ENCODE results near the gene PARS2.

Gene PARS2

DNA sequence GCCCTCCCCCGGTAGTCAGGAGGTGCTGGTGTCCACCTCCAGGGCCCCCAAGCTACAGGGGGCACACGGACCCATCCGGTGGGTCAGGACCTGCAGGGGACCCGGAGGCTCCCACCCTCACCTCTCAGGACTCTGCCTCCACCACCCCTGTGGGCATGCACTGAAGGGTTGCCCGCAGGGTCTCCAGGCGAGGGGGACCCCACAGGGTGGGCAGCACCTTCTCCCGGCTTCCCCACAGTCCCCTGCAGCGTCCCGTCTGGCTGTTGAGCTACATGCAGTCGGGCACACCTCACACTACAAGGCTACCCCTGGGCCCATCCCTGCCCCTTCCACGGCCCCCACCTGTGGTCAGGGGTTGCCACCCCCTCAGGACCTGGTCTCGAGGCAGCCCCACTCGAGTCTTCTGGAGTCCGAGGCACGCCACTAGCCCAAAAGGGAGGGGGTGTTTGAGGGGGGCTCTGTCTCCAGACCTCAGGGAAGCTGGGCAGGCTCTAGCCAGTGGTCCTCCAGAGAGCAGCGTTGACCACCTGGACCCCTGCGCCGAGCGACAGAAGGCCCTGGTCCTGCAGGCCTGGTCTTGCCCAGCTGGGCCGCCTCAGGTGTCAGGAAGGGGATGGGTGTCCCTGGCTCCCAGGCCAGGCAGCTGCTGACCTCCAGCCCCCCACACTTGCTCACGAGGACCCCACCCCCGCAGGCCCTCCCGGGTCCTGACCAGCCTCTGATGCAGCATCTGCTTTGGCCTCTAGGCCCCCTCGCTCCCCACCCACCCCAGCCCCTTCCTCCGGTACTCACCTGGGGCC is 9.6 kb downstream of the PARS2 start:
- H3K27ac ChIP-seq (ENCODE audit: insufficient read depth, low read length, poor library complexity, severe bottlenecking): no peak overlapping the region
- H3K9me3 ChIP-seq (ENCODE audit: control insufficient read depth, low read length): no peaks in the 10 kb centered on the region
- H3K4me1 ChIP-seq (ENCODE audit: control insufficient read depth, insufficient read depth, low read length, poor library complexity, severe bottlenecking): no peaks in the 10 kb centered on the region
- H3K27me3 ChIP-seq (replicated peaks; ENCODE audit: control insufficient read depth, insufficient read depth, low read length, poor library complexity, severe bottlenecking): no peaks in the 10 kb centered on the region
- DNase-seq: no peak
- H3K36me3 ChIP-seq (ENCODE audit: control insufficient read depth, insufficient read depth, low read length): peaks cover 16% of the 10 kb centered on the region
- no peak overlapping the region for H3K4me3 ChIP-seq (ENCODE audit: insufficient read depth, low read depth, low read length, poor library complexity, severe bottlenecking)

DNA sequence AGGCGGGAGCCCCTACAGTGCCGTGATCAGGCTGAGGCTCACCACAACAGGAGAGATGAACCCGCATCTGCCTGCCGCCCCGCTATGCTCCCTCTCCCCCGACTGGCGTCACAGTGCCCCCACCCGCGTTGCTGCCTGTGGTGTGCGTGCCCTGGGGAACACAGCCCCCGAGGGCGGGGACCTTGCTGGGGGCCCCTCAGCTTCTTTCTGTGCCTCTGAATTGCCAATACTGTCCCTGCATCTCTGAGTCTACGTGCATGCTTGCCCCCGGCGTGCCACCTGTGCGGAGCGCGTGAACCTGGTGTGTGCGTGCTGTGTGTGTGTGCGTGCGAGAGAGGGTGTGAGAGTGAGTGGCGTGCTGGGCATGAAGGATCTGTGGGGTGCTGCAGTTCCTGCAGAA is 10.3 kb downstream of the PARS2 start:
- no peaks in the 10 kb centered on the region for H3K27me3 ChIP-seq (replicated peaks; ENCODE audit: control insufficient read depth, insufficient read depth, low read length, poor library complexity, severe bottlenecking)
- no peak for DNase-seq
- H3K4me3 ChIP-seq (ENCODE audit: insufficient read depth, low read depth, low read length, poor library complexity, severe bottlenecking): no peak overlapping the region
- H3K36me3 ChIP-seq (ENCODE audit: control insufficient read depth, insufficient read depth, low read length): peaks cover 16% of the 10 kb centered on the region
- no peak overlapping the region for H3K27ac ChIP-seq (ENCODE audit: insufficient read depth, low read length, poor library complexity, severe bottlenecking)
- no peaks in the 10 kb centered on the region for H3K9me3 ChIP-seq (ENCODE audit: control insufficient read depth, low read length)
- no peaks in the 10 kb centered on the region for H3K4me1 ChIP-seq (ENCODE audit: control insufficient read depth, insufficient read depth, low read length, poor library complexity, severe bottlenecking)

DNA sequence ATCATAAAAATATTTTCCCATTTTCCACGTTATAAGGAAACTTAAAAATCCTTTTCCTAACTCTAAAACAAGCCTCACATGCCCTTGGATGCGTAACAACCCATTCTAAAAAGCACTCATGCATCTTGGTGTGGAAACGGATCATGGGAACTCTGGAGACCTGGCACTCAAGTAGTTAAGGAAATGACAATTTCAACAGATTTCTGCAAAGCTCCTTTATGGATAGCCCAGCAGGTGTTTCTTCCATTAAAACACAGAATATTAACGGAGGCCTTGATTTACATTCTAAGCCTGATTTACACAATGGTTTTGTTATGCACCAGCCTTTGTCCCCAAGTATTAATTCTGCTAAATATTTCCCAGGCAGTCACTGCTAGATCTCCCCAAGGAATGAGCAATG is 12.9 kb downstream of the PARS2 start:
- DNase-seq: no peak
- H3K27ac ChIP-seq (ENCODE audit: insufficient read depth, low read length, poor library complexity, severe bottlenecking): no peak overlapping the region
- H3K36me3 ChIP-seq (ENCODE audit: control insufficient read depth, insufficient read depth, low read length): no peaks in the 10 kb centered on the region
- no peak overlapping the region for H3K4me3 ChIP-seq (ENCODE audit: insufficient read depth, low read depth, low read length, poor library complexity, severe bottlenecking)
- no peaks in the 10 kb centered on the region for H3K27me3 ChIP-seq (replicated peaks; ENCODE audit: control insufficient read depth, insufficient read depth, low read length, poor library complexity, severe bottlenecking)
- no peaks in the 10 kb centered on the region for H3K9me3 ChIP-seq (ENCODE audit: control insufficient read depth, low read length)
- H3K4me1 ChIP-seq (ENCODE audit: control insufficient read depth, insufficient read depth, low read length, poor library complexity, severe bottlenecking): no peaks in the 10 kb centered on the region

DNA sequence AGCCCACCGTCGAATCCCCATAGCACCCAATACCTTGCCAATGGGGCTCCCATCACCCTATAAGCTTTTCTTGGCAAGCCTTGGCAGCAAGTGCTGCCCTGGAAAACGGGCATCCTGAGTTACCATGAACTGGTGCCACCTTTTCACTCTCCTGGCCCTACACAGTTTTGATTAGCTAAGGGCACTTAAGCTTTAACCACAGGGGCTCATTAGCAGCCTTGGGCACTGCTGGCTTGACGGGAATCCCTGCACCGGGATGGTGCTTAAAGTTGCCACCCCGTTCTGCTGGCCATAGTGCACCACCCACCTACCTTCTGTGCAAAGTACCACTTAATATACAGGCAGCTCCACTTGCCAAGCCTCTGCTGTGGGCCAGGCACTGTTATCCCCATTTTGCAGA is 13.7 kb downstream of the PARS2 start:
- Histone ChIP-seq H3K4me3 (ENCODE audit: insufficient read depth, low read depth, low read length, poor library complexity, severe bottlenecking) (no peak overlapping the region), H3K27ac (ENCODE audit: insufficient read depth, low read length, poor library complexity, severe bottlenecking) (no peak overlapping the region), H3K9me3 (ENCODE audit: control insufficient read depth, low read length) (no peaks in the 10 kb centered on the region), H3K36me3 (ENCODE audit: control insufficient read depth, insufficient read depth, low read length) (no peaks in the 10 kb centered on the region), H3K27me3 (replicated peaks; ENCODE audit: control insufficient read depth, insufficient read depth, low read length, poor library complexity, severe bottlenecking) (no peaks in the 10 kb centered on the region), H3K4me1 (ENCODE audit: control insufficient read depth, insufficient read depth, low read length, poor library complexity, severe bottlenecking) (no peaks in the 10 kb centered on the region)
- no peak for DNase-seq

DNA sequence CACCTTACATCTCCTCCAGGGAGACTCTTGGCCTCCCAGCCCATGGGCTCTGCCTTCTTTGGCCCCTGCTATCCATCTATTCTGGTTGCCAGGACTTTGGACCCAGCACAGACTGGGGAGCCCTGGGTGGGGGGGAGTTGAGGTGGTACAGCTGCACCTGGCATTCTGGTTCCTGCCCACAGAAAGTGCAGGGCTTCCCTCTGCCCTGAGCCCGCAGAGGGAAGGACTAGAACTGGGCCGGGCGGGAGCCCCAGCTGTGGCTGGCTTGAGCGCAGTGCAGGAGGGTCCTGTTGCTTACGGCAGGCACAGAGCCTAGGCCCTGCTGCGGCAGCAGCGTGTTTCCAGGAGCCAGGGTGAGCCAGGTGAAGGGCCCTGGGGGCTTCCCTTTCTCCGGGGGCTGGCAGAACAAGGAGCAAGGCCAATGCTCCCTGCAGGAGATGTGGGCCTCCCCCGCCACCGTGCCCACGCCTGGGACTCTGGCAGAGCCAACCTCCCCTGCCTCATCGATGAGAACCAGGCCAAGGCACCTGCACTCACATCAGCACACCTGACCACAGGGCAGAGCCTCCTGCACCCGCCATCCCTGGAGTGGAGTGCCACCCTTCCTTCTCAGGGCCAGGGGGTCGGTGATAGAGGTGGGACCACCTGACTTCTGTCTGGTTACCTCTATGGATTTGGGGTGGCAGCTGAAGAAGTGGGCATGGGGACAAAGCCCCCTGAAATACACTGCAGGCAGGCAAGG is 16.1 kb downstream of the PARS2 start:
- no peak for DNase-seq
- Histone ChIP-seq H3K27me3 (replicated peaks; ENCODE audit: control insufficient read depth, insufficient read depth, low read length, poor library complexity, severe bottlenecking) (no peaks in the 10 kb centered on the region), H3K9me3 (ENCODE audit: control insufficient read depth, low read length) (no peaks in the 10 kb centered on the region), H3K4me1 (ENCODE audit: control insufficient read depth, insufficient read depth, low read length, poor library complexity, severe bottlenecking) (no peaks in the 10 kb centered on the region), H3K27ac (ENCODE audit: insufficient read depth, low read length, poor library complexity, severe bottlenecking) (no peak overlapping the region), H3K4me3 (ENCODE audit: insufficient read depth, low read depth, low read length, poor library complexity, severe bottlenecking) (no peak overlapping the region), H3K36me3 (ENCODE audit: control insufficient read depth, insufficient read depth, low read length) (peaks cover 12% of the 10 kb centered on the region)

DNA sequence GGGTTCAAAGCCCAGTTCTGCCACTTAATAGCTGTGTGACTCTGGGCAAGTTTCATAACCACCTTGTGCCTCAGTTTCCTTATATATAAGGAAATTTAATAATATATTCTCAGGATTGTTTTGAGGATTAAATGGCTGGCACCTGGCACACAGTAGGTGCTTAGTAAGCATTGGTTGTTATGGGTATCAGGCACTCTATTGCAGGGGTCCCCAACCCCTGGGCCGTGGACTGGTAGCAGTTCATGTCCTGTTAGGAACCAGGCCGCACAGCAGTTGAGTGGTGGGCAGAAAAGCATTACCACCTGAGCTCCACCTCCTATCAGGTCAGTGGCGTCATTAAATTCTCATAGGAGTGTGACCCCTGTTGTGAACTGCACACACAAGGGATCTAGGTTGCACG is 18.5 kb downstream of the PARS2 start:
- Histone ChIP-seq H3K36me3 (ENCODE audit: control insufficient read depth, insufficient read depth, low read length) (peaks cover 34% of the 10 kb centered on the region), H3K4me3 (ENCODE audit: insufficient read depth, low read depth, low read length, poor library complexity, severe bottlenecking) (no peak overlapping the region), H3K4me1 (ENCODE audit: control insufficient read depth, insufficient read depth, low read length, poor library complexity, severe bottlenecking) (no peaks in the 10 kb centered on the region), H3K27ac (ENCODE audit: insufficient read depth, low read length, poor library complexity, severe bottlenecking) (no peak overlapping the region), H3K27me3 (replicated peaks; ENCODE audit: control insufficient read depth, insufficient read depth, low read length, poor library complexity, severe bottlenecking) (no peaks in the 10 kb centered on the region), H3K9me3 (ENCODE audit: control insufficient read depth, low read length) (no peaks in the 10 kb centered on the region)
- no peak for DNase-seq

DNA sequence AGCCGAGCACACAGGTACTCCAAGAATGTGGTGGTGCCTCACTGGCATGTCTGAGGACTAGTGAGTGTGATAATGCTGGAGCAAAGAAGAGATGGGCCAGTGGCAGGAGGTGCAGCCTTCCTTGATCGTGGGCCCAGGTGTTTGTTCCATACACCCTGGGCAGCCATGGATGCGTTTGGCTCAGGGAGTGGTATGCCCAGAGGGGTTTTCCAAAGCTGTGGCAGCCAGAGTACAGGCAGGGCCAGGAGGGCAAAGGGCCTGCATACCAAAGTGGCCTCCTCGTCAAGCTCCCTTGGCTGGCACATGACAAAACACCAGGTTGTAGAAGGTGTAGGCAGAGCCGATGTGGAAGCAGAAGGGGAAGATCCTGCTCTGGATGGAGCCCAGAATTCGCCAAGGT is 19.0 kb downstream of the PARS2 start:
- H3K4me1 ChIP-seq (ENCODE audit: control insufficient read depth, insufficient read depth, low read length, poor library complexity, severe bottlenecking): no peaks in the 10 kb centered on the region
- H3K9me3 ChIP-seq (ENCODE audit: control insufficient read depth, low read length): no peaks in the 10 kb centered on the region
- H3K4me3 ChIP-seq (ENCODE audit: insufficient read depth, low read depth, low read length, poor library complexity, severe bottlenecking): no peak overlapping the region
- peaks cover 40% of the 10 kb centered on the region for H3K36me3 ChIP-seq (ENCODE audit: control insufficient read depth, insufficient read depth, low read length)
- no peak overlapping the region for H3K27ac ChIP-seq (ENCODE audit: insufficient read depth, low read length, poor library complexity, severe bottlenecking)
- H3K27me3 ChIP-seq (replicated peaks; ENCODE audit: control insufficient read depth, insufficient read depth, low read length, poor library complexity, severe bottlenecking): no peaks in the 10 kb centered on the region
- no peak for DNase-seq

DNA sequence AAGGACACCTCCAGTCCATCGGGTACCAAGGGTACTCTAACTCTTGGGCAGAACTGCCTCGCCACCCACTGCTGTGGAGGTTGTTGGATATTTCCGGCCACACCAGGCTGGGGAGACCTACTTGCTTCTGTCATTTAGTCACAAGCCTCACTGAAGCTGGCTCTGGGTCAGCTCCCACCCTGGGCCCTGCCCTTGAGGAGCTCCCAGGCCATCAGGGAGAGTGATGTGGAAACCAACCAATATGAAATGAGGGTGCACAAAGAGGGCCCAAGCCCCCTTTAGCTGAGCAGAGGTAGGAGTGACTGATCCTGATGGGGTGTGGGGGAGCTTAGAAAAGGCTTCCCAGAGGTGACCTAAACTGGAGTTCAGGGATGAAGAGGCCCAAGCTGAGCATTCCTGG is 19.6 kb downstream of the PARS2 start:
- H3K27ac ChIP-seq (ENCODE audit: insufficient read depth, low read length, poor library complexity, severe bottlenecking): no peak overlapping the region
- no peak for DNase-seq
- H3K36me3 ChIP-seq (ENCODE audit: control insufficient read depth, insufficient read depth, low read length): peaks cover 46% of the 10 kb centered on the region
- no peaks in the 10 kb centered on the region for H3K4me1 ChIP-seq (ENCODE audit: control insufficient read depth, insufficient read depth, low read length, poor library complexity, severe bottlenecking)
- no peaks in the 10 kb centered on the region for H3K9me3 ChIP-seq (ENCODE audit: control insufficient read depth, low read length)
- no peak overlapping the region for H3K4me3 ChIP-seq (ENCODE audit: insufficient read depth, low read depth, low read length, poor library complexity, severe bottlenecking)
- H3K27me3 ChIP-seq (replicated peaks; ENCODE audit: control insufficient read depth, insufficient read depth, low read length, poor library complexity, severe bottlenecking): no peaks in the 10 kb centered on the region

DNA sequence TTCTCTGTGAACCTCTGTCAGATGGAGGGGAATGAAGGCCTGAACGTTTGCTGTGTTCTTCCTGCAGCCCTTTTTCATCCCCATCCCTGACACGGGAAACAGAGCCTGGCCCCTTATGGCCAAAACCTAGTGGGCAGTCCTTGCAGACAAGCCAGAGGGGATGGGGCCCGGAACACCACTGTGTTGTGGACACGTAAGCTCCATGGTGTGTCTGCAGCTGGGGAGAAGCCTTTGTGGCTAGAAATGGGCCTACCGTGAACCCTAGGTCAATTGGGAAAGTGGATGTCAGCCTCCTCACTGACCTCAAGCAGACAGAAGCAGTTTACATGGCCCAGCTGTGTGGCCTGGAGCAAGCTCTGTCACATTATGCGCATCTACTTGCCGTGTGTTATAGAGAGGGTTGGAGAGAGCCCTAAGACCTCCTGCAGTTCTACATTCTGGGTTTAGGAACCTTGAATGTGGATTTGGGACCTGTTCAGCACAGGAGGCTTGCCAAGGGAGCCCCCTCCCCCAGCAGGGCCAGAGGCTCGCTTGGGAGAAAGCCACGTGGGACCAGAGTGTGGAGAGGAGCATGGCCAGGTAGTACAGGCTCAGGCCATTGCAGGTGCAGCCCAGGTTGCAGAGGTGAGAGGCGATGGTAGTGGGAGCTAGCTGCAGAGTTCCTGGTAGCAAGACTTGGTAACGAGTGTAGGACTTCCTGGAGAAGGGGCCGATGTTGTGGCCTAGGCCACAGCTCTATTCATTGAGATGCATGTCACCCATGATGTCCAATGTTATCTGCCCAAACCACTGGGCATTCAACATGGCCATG is 20.7 kb downstream of the PARS2 start:
- H3K4me1 ChIP-seq (ENCODE audit: control insufficient read depth, insufficient read depth, low read length, poor library complexity, severe bottlenecking): no peaks in the 10 kb centered on the region
- H3K36me3 ChIP-seq (ENCODE audit: control insufficient read depth, insufficient read depth, low read length): peaks cover 53% of the 10 kb centered on the region

DNA sequence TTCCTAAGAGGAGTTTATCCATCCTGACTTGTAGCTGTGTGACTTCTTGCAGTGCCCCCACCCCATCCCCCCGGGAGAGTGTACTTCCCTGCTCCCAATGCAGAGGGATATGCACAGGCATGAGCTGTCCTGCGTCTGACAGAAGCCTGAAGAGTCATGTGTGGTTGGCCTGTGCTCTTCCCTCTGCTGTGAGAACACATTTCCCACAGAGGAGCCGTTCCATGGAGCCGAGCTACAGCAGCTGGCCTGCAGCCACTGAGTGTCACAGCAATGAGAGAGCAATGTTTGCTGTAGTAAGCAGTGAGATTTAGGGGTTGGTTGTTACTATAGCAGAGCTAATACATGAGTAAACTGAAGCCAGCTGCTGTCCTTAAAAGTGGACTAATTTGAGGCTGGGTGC is 22.0 kb downstream of the PARS2 start:
- no peak for DNase-seq

More for the DNA sequence above, 20.7 kb downstream of the PARS2 start:
- no peak for DNase-seq
- Histone ChIP-seq H3K4me3 (ENCODE audit: insufficient read depth, low read depth, low read length, poor library complexity, severe bottlenecking) (no peak overlapping the region), H3K27ac (ENCODE audit: insufficient read depth, low read length, poor library complexity, severe bottlenecking) (no peak overlapping the region), H3K27me3 (replicated peaks; ENCODE audit: control insufficient read depth, insufficient read depth, low read length, poor library complexity, severe bottlenecking) (no peaks in the 10 kb centered on the region), H3K9me3 (ENCODE audit: control insufficient read depth, low read length) (no peaks in the 10 kb centered on the region)

More for the DNA sequence above, 22.0 kb downstream of the PARS2 start:
- H3K4me1 ChIP-seq (ENCODE audit: control insufficient read depth, insufficient read depth, low read length, poor library complexity, severe bottlenecking): no peaks in the 10 kb centered on the region
- peaks cover 63% of the 10 kb centered on the region for H3K36me3 ChIP-seq (ENCODE audit: control insufficient read depth, insufficient read depth, low read length)
- H3K4me3 ChIP-seq (ENCODE audit: insufficient read depth, low read depth, low read length, poor library complexity, severe bottlenecking): no peak overlapping the region
- no peak overlapping the region for H3K27ac ChIP-seq (ENCODE audit: insufficient read depth, low read length, poor library complexity, severe bottlenecking)
- H3K27me3 ChIP-seq (replicated peaks; ENCODE audit: control insufficient read depth, insufficient read depth, low read length, poor library complexity, severe bottlenecking): no peaks in the 10 kb centered on the region
- H3K9me3 ChIP-seq (ENCODE audit: control insufficient read depth, low read length): no peaks in the 10 kb centered on the region

Data from effector memory CD4-positive, alpha-beta T cell (primary cell).